HG03025 (cell line): ENCODE results near the gene B9D2.

ENCODE experiments used
- ATAC-seq: cut with Tn5 transposase; IDR thresholded peaks from one replicate; pipeline ENCODE4 v1.9.1; 2021; ENCODE audit warnings: mild to moderate bottlenecking, moderate library complexity; ENCODE audit not compliant: unreplicated experiment, low FRiP score

The B9D2 gene

GRCh38 chr19:41318696-41319499, 45.1 kb downstream of the B9D2 start:
- no peak for ATAC-seq

GRCh38 chr19:41316306-41316920, 47.5 kb downstream of the B9D2 start:
- ATAC-seq: no peak

GRCh38 chr19:41311613-41312012, 52.3 kb downstream of the B9D2 start:
- no peak for ATAC-seq

GRCh38 chr19:41311072-41311471, 52.9 kb downstream of the B9D2 start:
- no peak for ATAC-seq

GRCh38 chr19:41310033-41310831, 53.7 kb downstream of the B9D2 start, which contains the start of gene CCDC97:
Gene CCDC97, plus strand, starts transcription at chr19:41310172. Its CDS starts 139 bp downstream, at chr19:41310311.
- ATAC-seq: no peak

- no peak for ATAC-seq
These were observed 54.5 kb downstream of the B9D2 start for GRCh38 chr19:41309180-41310032.

DNA sequence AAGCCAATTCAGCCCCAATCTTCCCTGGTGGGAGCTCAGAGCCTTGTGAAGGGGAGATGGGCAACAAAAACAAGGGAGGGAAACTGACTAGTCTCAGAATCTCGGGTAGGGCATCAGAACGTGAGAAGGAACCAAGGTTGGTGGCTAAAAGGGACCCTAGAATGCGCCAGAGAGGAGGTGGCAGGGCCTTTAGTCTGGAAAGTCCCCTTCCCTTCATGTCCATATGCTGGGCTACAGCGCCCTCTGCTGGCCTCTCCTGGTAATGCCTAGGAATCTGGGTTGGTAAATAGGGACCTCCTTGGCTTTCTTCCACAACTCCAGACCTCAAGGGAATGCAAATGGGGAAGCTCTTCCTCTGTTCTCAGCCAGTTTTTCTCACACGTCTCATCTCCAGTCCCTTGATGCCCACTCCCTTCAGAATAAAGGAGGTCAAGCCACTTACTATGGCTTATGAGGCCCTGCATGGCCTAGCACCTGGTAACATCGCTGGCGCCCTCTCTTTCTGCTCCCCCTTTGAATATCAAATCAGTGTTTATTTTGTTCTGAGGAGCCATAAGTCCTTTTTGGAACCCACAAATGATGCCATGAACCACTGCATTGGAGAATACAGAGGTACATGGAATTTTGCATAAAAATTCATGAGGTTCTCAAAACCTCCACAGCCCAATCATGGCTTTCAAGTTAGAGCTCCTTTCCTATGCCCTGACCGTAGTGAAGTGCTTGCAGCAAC, 55.3 kb downstream of the B9D2 start:
- ATAC-seq: no peak

DNA sequence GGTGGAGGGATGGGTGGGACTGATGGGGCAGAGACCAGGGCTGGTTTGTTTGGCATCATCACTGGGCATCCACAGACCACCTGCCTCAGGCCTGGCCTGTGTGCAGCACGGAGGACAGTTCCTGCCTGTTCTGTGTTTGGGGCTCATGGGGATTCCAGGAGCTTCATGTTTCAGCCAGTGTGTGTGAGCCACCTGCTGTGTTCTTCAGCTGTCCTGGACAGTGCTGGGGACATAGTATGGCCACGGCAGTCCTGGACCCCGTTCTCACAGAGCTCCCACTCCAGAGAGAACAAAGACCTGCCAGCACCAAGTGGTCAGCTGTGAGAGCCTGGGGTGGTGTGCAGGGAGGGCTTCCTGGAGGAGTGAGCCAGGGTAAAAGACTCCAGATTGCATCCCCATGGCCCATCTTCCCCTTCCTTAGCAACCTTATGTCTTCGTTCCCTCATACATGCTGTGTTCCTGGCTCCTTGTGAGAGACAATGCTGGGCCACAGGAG, 55.9 kb downstream of the B9D2 start:
- ATAC-seq: no peak

DNA sequence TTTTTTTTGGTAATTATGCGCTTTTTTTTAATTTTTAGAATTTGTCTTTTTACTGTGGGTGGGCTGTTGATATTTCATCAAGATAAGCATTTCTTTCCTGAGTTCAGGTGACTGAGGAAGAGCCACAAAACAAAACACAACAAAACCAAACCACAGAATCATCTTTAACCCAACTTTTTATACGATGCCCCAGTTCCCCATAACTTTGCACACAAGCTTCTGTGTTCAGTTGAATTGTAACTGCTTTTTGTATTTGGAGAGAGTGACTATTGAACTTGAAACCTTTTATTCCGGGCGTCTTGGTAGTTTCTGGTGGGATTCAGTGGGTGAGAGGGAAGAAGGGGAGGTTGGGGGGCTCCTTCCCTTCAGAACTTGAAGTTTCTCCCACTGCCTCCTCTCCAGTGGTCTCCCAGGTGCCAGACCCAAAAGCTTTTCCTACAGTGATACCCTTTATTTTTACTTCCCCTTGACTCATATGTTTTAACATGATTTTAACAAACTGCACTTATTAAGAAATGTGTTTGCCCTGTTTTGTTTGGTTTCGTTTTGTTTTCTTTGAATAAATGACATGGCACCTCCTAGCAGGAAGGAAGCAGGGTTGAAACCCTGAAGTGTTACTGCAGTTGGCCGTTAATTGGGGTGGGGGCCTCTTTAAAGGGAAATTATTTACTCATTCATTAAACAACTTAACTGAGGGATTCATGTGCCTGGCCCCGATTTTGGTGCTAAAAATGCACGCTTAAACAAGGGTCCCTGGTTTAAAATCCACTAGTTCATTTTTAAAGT, 56.7 kb downstream of the B9D2 start:
- ATAC-seq: no peak

GRCh38 chr19:41305927-41306793, 57.8 kb downstream of the B9D2 start:
- no peak for ATAC-seq

GRCh38 chr19:41304706-41305483, 59.1 kb downstream of the B9D2 start:
- ATAC-seq: no peak
